GM19467 (cell line): ENCODE measurements around the gene CIDEB.
"Not testable (repeated sequence)": the region's sequence is repeated elsewhere in the genome, so short reads cannot be mapped to it uniquely, and the experiment has no call there.

Experiments used
- ATAC-seq: cut with Tn5 transposase; IDR thresholded peaks from one replicate; pipeline ENCODE4 v1.9.1; 2021; ENCODE audit warnings: mild to moderate bottlenecking, moderate library complexity; ENCODE audit not compliant: unreplicated experiment

The CIDEB gene, protein sequence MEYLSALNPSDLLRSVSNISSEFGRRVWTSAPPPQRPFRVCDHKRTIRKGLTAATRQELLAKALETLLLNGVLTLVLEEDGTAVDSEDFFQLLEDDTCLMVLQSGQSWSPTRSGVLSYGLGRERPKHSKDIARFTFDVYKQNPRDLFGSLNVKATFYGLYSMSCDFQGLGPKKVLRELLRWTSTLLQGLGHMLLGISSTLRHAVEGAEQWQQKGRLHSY

GRCh38 chr14:24307575-24308341, at the start of gene CIDEB:
TSS of gene CIDEB (minus strand) at chr14:24307977. CDS start at chr14:24307858, 119 bp downstream.
- no peak for ATAC-seq

DNA sequence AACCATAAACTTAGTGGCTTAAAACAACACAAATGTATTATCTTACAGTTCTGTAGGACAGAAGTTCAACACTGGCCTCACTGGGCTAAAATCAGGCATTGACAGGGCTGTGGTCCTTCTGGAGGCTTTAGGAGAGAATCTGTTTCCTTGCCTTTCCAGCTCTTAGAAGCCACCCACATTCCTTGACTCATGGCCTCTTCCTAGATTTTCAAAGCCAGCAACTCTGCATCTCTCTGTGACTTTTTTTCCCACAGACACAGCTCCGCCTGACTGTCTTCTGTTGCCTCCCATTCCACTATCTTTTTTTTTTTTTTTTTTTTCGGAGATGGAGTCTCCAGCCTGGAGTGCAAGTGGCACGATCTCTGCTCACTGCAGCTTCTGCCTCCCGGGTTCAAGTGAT, 48.4 kb upstream of the CIDEB start:
- no peak for ATAC-seq

GRCh38 chr14:24355009-24355408, 47.2 kb upstream of the CIDEB start:
- ATAC-seq, result no peak

- ATAC-seq, result not testable (repeated sequence)
Measured at GRCh38 chr14:24354482-24354825, 46.7 kb upstream of the CIDEB start.

- no peak for ATAC-seq
Measured at GRCh38 chr14:24353559-24354481, 46.0 kb upstream of the CIDEB start.

- ATAC-seq, result no peak
Measured at GRCh38 chr14:24351517-24351916, 43.7 kb upstream of the CIDEB start.

- ATAC-seq, result no peak
Measured at GRCh38 chr14:24349742-24350141, 42.0 kb upstream of the CIDEB start.

DNA sequence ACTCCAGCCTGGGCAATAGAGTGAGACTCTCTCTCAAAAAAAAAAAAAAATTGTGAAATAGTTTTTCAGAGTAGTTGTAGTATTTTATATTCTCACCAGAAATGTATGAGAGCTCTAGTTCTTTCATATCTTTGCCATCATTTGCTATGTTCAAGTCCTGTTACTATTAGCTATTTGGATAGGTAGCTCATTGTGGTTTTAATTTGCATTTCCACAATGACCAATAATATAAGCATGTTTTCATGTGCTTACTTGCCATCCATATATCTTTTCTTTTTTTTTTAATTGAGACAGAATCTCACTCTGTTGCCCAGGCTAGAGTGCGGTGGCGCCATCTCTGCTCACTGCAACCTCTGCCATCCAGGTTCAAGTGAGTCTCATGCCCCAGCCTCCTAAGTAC, 40.4 kb upstream of the CIDEB start:
- ATAC-seq, result no peak

DNA sequence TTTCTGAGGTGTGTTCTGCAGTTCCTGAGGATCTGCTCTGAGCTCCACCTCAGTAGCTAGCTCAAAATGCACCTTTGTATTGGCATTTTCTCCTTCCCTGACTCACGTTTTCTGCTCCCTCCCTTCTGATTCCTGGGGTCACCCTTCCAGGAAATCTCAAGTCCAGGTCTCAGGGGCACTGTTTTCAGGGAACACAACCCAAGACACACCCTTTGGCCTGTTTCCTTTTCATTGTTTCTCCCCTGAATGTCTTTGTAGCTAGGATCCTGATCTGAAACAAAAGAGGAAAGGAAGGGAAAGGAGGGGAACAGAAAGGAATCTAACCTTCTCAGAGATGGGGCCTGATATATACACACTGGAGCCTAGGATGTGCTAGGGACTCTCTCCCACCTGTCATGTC, 39.4 kb upstream of the CIDEB start:
- ATAC-seq, result no peak

GRCh38 chr14:24343795-24344660, 36.3 kb upstream of the CIDEB start:
- no peak for ATAC-seq

- ATAC-seq, result no peak
Measured at GRCh38 chr14:24342889-24343288, 35.1 kb upstream of the CIDEB start.

- no peak for ATAC-seq
Measured at GRCh38 chr14:24340606-24341005, 32.8 kb upstream of the CIDEB start.

- ATAC-seq, result peak; percentile 84
Measured at GRCh38 chr14:24339284-24340151, 31.7 kb upstream of the CIDEB start, which contains the start of gene RIPK3. TSS of gene RIPK3 (minus strand) at chr14:24339991. CDS start at chr14:24339826, 165 bp downstream.

DNA sequence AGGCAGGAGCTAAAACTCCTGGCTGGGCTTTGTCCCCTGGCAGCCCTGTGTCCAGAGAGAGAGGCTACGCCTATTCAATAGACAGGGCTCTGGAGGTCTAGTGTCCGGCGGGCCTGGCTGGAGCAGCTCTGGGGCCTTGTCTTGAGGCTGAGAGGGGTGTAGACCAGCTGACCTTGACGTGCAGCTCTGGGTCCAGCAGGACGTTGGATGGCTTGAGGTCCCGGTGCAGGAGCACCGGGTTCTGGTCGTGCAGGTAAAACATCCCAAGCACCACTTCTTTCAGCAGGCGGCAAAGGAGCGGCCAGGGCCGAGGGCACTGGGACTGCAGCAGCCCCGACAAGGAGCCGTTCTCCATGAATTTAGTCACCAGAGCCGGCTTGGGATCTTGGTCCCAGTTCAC, 31.1 kb upstream of the CIDEB start:
- no peak for ATAC-seq

DNA sequence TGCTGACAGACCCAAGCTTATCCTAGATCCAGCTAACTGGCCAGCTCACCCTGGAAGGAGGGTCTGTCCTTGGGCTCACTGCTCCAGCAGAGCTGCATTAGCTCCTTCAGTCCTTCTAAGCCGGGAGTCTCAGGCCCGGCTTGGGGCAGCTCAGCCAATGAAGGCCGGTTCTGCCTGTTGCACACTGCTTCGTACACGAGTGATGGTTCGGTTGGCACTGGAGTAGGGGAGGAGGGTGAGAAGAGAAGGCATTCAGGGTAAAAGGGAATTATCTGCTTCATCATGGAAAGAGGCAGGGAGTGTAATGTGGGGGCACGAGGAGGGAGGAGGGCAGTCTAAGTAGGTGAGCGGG, 30.0 kb upstream of the CIDEB start:
- no peak for ATAC-seq

- no peak for ATAC-seq
Measured at GRCh38 chr14:24337144-24337823, 29.5 kb upstream of the CIDEB start.

DNA sequence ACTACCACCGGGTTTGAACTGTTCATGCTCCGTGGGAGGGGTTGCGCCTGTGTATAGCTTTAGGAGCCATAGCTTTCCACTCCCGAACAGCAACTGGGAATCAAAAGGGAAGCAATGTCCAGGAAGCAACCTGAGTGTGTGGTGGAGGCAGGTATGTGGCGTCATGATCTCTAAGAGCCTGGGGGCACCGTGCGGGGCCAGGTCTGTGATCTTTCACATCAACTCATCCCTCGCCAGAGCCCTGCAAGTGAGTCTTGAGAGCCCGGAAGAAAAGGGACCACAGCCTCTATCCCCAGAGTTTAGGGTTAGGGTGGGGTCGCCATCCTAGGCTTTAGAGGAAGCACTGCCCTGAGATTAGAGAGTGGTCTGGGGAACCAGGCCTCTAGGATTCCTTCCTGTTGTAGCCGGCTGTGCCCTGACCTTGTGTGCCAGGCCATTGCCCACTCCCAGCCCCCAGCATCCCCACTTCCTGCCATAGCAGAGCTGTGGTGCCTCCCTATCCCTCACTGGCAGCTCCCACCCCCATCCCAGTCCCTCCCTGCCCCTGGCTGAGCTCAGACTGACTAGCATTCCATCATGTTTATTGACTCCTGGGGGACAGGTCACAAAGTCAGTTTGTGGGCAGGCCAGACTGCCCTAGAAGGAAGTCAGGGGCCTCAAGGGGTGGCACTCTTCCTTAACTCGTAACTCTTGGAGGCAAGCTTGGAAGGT, 27.8 kb upstream of the CIDEB start:
- ATAC-seq, result no peak
